GM19452 (cell line): Measurements from ENCODE around the gene ERCC2.
"Not testable (repeated sequence)": the region's sequence is repeated elsewhere in the genome, so short reads cannot be mapped to it uniquely, and the experiment has no call there.

Source experiments
- ATAC-seq: cut with Tn5 transposase; IDR thresholded peaks from one replicate; pipeline ENCODE4 v1.9.1; 2021; ENCODE audit not compliant: unreplicated experiment

Gene ERCC2

GRCh38 chr19:45340232-45340898 lies 30.0 kb downstream of the ERCC2 start, which contains the start of gene KLC3:
KLC3 (plus strand) TSS chr19:45340750; CDS start chr19:45345542, 4,792 bp downstream.
- ATAC-seq, result no peak

GRCh38 chr19:45339629-45340028 lies 30.7 kb downstream of the ERCC2 start:
- ATAC-seq, result no peak

- no peak for ATAC-seq
Observed at GRCh38 chr19:45336696-45337251, 33.6 kb downstream of the ERCC2 start.

- not testable (repeated sequence) for ATAC-seq
Observed at GRCh38 chr19:45334881-45335280, 35.5 kb downstream of the ERCC2 start.

- ATAC-seq, result no peak
Observed at GRCh38 chr19:45333609-45334303, 36.6 kb downstream of the ERCC2 start.

- no peak for ATAC-seq
Observed at GRCh38 chr19:45331411-45331810, 39.0 kb downstream of the ERCC2 start.

GRCh38 chr19:45327404-45328143 lies 42.8 kb downstream of the ERCC2 start:
- no peak for ATAC-seq

- ATAC-seq, result no peak
Observed at GRCh38 chr19:45324349-45324907, 45.9 kb downstream of the ERCC2 start.

GRCh38 chr19:45323671-45324081 lies 46.7 kb downstream of the ERCC2 start:
- no peak for ATAC-seq

- ATAC-seq, result no peak
Observed at GRCh38 chr19:45322744-45323281, 47.6 kb downstream of the ERCC2 start, which contains the start of gene CKM. CKM (minus strand) TSS chr19:45322875; CDS start chr19:45319713, 3,162 bp downstream.

- no peak for ATAC-seq
Observed at GRCh38 chr19:45322311-45322710, 48.1 kb downstream of the ERCC2 start.

GRCh38 chr19:45321848-45322247 lies 48.5 kb downstream of the ERCC2 start:
- no peak for ATAC-seq

GRCh38 chr19:45320997-45321775 lies 49.2 kb downstream of the ERCC2 start:
- ATAC-seq, result no peak

- no peak for ATAC-seq
Observed at GRCh38 chr19:45315304-45315703, 55.1 kb downstream of the ERCC2 start.

- ATAC-seq, result no peak
Observed at GRCh38 chr19:45314708-45315245, 55.6 kb downstream of the ERCC2 start.

- not testable (repeated sequence) for ATAC-seq
Observed at GRCh38 chr19:45312285-45312684, 58.1 kb downstream of the ERCC2 start.

GRCh38 chr19:45311621-45312020 lies 58.8 kb downstream of the ERCC2 start:
- ATAC-seq, result no peak

- not testable (repeated sequence) for ATAC-seq
Observed at GRCh38 chr19:45309322-45309721, 61.1 kb downstream of the ERCC2 start.

- ATAC-seq, result no peak
Observed at GRCh38 chr19:45307361-45307760, 63.0 kb downstream of the ERCC2 start.
